ENCODE measurements around the gene ADSL. TPM values are rescaled to one million over a fixed set of nuclear protein-coding genes. Genes with fewer than 3 reads are reported as not detected.

Gene ADSL
- total RNA-seq, 1 donor from 2014 or later, result 31.3 TPM

- Histone ChIP-seq H3K4me3 (no peak overlapping the region), H3K4me1 (no peaks in the 10 kb centered on the region), H3K27me3 (no peaks in the 10 kb centered on the region), H3K9me3 (no peaks in the 10 kb centered on the region), H3K36me3 (peaks cover 19 to 29% of the 10 kb centered on the region in 2 donors), H3K27ac (no peak overlapping the region)
- DNase-seq (ENCODE audit: low spot score in 2 of 2), result no peak
- intact Hi-C loops (cut with DNase I), result no loop called here
- TF ChIP-seq CTCF (IDR thresholded peaks at IDR 0.05), result no peak
These were observed 16.8 kb upstream of the ADSL start for GRCh38 chr22:40329466-40329865.

- Histone ChIP-seq H3K4me3 (no peak overlapping the region), H3K9me3 (no peaks in the 10 kb centered on the region), H3K27me3 (no peaks in the 10 kb centered on the region), H3K36me3 (peaks cover 16 to 22% of the 10 kb centered on the region in 2 donors), H3K27ac (no peak overlapping the region), H3K4me1 (no peaks in the 10 kb centered on the region)
- TF ChIP-seq CTCF (IDR thresholded peaks at IDR 0.05), result no peak
- DNase-seq (ENCODE audit: low spot score in 2 of 2), result no peak
- intact Hi-C loops (cut with DNase I), result no loop called here
These were observed 16.2 kb upstream of the ADSL start for GRCh38 chr22:40330086-40330485.

GRCh38 chr22:40330615-40331014, 15.7 kb upstream of the ADSL start:
- no peak overlapping the region for H3K27ac ChIP-seq
- intact Hi-C loops (cut with DNase I), result no loop called here
- H3K4me3 ChIP-seq, result no peak overlapping the region
- DNase-seq (ENCODE audit: low spot score in 2 of 2), result no peak
- peaks cover 11 to 17% of the 10 kb centered on the region in 2 donors for H3K36me3 ChIP-seq
- H3K27me3 ChIP-seq, result no peaks in the 10 kb centered on the region
- H3K9me3 ChIP-seq, result no peaks in the 10 kb centered on the region
- no peaks in the 10 kb centered on the region for H3K4me1 ChIP-seq
- no peak for TF ChIP-seq CTCF (IDR thresholded peaks at IDR 0.05)

- intact Hi-C loops (cut with DNase I), result no loop called here
- Histone ChIP-seq H3K27me3 (no peaks in the 10 kb centered on the region), H3K4me3 (no peak overlapping the region), H3K4me1 (no peaks in the 10 kb centered on the region), H3K36me3 (peaks cover 10 to 16% of the 10 kb centered on the region in 2 donors), H3K27ac (no peak overlapping the region), H3K9me3 (no peaks in the 10 kb centered on the region)
- DNase-seq (ENCODE audit: low spot score in 2 of 2), result peak in 1 of 2 donors; percentile 43
- TF ChIP-seq CTCF (IDR thresholded peaks at IDR 0.05), result no peak
These were observed 14.6 kb upstream of the ADSL start for GRCh38 chr22:40331706-40332105.

- Histone ChIP-seq H3K36me3 (peaks cover 10 to 16% of the 10 kb centered on the region in 2 donors), H3K27me3 (no peaks in the 10 kb centered on the region), H3K4me3 (no peak overlapping the region), H3K4me1 (no peaks in the 10 kb centered on the region), H3K27ac (no peak overlapping the region), H3K9me3 (no peaks in the 10 kb centered on the region)
- no peak for TF ChIP-seq CTCF (IDR thresholded peaks at IDR 0.05)
- no peak for DNase-seq (ENCODE audit: low spot score in 2 of 2)
- intact Hi-C loops (cut with DNase I), result no loop called here
These were observed 13.9 kb upstream of the ADSL start for GRCh38 chr22:40332319-40332781.

GRCh38 chr22:40334060-40334459, 12.2 kb upstream of the ADSL start:
- no peaks in the 10 kb centered on the region for H3K4me1 ChIP-seq
- no peak overlapping the region for H3K4me3 ChIP-seq
- H3K36me3 ChIP-seq, result peaks cover 10 to 11% of the 10 kb centered on the region in 2 donors
- peak in 1 of 2 donors; percentile 40 for DNase-seq (ENCODE audit: low spot score in 2 of 2)
- no peak overlapping the region for H3K27ac ChIP-seq
- no peaks in the 10 kb centered on the region for H3K27me3 ChIP-seq
- TF ChIP-seq CTCF (IDR thresholded peaks at IDR 0.05), result no peak
- H3K9me3 ChIP-seq, result no peaks in the 10 kb centered on the region
- intact Hi-C loops (cut with DNase I), result no loop called here

Data from ascending aorta (tissue), 2 donors.